GM10266 (cell line): ENCODE results near the gene KCNC4.

ENCODE experiments used
- DNase-seq: peaks from one replicate; pipeline ENCODE4 v3.0.0; 2012; ENCODE audit errors: extremely low spot score
- TF ChIP-seq, protein P1 (sequence below): IDR thresholded peaks from 2 replicates; pipeline ENCODE4 v1.5.1; 2012; ENCODE audit warnings: mild to moderate bottlenecking, low read depth; ENCODE audit not compliant: control insufficient read depth, insufficient read depth; ENCODE audit errors: missing control alignments

The KCNC4 gene

DNA sequence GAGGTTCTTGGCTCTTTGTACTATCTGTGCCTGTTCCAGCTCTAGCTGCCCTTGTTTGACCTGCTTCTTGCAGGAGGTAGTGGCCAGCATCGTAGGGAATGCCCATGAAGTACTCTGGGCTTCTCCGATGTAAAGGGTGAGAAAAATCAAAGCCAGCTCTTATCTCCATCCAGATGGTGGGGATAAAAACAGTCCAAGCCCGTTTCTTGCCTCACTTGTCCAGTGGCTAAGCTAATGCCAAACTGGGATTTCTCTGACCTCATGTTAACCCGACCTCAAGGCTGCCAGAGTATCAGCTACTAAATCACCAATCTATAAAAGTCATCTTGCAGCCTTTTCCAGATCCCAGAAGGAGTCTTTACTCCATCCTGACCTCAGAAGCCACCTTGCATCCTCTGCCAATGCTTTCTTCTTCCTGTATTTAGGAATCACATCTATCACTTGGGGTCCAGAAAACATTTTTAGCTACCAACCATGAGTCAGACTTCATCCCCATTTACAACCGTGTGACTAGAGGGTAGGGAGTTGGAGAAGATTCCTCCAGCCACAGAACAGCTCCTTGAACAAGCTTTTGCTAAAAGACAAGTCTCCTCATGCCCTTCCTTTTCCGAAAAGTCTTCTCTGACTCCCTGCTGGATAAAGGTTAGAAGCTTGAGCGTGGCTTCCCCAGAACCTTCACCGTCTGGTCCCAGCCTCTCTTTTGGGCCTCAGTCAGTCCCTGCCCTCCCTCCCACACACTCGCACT is 35.9 kb downstream of the KCNC4 start:
- no peak for DNase-seq
- TF ChIP-seq, protein P1, sequence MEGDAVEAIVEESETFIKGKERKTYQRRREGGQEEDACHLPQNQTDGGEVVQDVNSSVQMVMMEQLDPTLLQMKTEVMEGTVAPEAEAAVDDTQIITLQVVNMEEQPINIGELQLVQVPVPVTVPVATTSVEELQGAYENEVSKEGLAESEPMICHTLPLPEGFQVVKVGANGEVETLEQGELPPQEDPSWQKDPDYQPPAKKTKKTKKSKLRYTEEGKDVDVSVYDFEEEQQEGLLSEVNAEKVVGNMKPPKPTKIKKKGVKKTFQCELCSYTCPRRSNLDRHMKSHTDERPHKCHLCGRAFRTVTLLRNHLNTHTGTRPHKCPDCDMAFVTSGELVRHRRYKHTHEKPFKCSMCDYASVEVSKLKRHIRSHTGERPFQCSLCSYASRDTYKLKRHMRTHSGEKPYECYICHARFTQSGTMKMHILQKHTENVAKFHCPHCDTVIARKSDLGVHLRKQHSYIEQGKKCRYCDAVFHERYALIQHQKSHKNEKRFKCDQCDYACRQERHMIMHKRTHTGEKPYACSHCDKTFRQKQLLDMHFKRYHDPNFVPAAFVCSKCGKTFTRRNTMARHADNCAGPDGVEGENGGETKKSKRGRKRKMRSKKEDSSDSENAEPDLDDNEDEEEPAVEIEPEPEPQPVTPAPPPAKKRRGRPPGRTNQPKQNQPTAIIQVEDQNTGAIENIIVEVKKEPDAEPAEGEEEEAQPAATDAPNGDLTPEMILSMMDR = no peak

DNA sequence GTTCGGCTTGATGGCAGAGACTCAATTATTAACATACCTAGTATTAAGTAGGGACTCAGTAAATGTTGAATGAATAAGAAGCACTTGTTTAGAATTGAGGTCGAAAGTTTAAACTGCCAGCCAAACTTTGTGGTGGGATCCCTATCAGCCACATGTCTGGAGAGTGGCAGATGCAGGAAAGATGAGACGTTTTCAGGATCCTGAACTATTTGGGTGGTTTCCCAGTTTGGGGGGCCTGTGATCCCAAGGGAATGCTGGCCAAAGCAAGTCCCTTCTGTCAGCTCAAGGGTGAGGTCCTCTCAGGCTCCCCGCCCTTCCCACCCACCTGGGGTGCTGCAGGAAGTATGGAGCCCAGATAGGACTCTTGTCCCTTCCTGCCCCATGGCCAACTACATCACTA is 38.6 kb downstream of the KCNC4 start:
- TF ChIP-seq, protein P1 = no peak
- no peak for DNase-seq

DNA sequence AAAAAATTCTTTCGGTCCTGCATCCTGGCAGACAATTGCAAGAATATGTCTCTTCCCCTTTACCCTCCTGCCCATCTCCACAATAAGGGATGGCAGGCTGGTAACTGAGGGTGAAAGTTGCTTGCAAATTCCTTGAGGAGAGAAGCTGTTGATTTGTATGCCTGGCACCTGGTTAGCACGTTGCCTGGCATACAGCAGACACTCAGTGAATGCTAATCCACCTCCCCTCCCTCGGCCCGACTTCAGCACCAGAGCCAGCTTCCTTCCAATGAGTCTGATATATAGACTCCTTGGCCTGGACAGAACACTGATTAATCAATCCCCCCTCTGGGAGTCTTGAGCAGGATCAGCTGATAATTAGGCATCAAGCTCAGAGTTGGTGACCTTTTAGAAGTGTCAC is 39.1 kb downstream of the KCNC4 start:
- no peak for DNase-seq
- TF ChIP-seq, protein P1 = no peak

DNA sequence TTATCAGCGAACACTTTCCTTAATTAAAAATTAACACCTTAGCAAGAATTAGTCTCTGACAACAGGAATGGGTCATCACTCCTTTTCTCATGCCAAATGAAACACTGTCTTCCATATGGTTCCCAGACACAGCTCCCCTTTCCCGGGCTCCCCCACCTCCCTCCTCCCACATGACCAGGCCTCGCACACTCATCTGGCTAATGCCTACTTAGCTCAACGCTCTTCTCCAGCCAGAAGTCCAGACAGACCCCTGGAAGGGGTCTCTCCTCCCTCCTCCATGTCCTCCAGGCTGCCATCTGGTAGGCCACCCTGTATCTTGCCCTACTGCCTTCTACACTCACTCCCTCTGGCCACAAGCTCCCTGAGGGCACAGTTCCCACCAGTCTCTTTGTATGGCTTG is 39.9 kb downstream of the KCNC4 start:
- DNase-seq = no peak
- TF ChIP-seq, protein P1 = no peak

DNA sequence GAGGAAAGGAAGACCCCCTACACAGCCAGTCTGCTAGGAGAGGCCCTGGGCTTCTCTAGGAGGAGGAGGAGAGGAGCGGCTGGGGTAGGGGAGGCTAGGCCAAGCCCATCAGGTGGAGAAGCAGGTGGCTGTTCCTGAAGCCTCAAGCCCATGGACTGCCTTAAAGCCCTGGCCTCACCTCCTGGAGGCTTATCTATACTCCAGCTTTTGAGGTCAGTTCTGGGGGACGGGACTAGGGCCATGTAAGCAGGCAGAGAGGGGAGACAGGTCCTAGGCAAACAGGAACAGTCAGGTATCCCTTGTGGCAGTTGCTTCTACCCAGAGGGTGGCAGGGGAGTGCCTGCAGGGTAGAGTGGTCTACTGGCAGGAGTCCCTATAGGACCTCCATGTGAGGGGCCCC is 40.6 kb downstream of the KCNC4 start:
- TF ChIP-seq, protein P1 = no peak
- DNase-seq = no peak

DNA sequence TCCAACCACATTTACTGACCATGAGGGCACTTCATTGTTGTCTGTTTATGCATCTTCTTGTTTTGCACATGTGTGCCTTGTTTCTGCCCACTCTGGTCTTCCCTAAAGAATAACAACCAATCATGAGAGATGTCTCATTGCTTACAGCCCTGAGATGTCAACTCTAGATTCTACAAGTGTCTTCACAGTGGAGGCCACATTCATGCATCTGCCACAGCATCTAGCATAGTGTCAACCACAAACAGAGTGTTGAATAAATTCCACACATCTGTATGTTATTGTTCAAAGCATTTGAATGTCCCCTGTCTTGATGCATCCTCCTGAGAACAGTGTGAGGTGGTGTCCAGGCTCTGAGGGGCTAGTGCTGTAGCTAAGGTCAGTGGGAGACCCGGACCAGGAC is 43.1 kb downstream of the KCNC4 start:
- no peak for DNase-seq

More for the DNA sequence above, 43.1 kb downstream of the KCNC4 start:
- TF ChIP-seq, protein P1 = no peak
